SK-N-SH (cell line): ENCODE measurements around the gene HSPA9.

Source experiments
- RAD21 ChIP-seq: IDR thresholded peaks from 2 replicates; pipeline ENCODE4 v1.6.1; 2012; ENCODE audit warnings: mild to moderate bottlenecking, low read length
- SMC3 ChIP-seq: IDR thresholded peaks from 2 replicates; pipeline ENCODE4 v1.6.1; 2012; ENCODE audit warnings: low read depth, low read length, improper control_type of control experiment

DNA sequence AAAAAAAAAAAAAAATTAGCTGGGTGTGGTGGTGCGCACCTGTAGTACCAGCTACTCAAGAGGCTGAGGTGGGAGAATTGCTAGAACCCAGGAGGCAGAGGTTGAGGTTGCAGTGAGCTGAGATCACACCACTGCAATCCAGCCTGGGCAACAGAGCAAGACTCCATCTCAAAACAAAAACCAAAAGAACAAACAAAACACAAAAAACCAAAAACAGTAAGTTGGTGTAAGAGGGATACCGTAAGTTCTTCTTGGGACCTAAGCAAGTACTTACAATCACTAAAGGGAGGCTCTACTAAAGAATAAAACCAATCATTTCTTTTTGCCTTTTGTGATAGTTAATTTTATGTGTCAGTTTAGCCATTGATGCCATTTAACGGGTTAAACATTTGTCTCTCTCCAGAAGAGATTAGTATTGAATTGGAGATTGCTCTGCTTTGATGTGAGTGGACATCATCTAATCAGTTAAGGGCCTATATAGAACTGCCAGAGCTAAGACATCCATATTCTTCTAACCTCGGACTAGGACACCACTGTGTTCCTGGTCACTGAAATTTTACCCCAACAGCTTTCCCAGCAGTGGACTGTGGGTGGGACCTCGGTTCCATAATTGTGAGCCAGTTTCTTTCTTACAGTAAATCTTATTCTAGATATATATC is 21.6 kb downstream of the HSPA9 start:
- TF ChIP-seq RAD21 (no peak), SMC3 (no peak)
